SKM-1 (cell line): ENCODE measurements around the gene DCPS.
A peak's percentile ranks its signal among the peaks of the same experiment; 100 is the strongest.
"Not testable (repeated sequence)": the region's sequence is repeated elsewhere in the genome, so short reads cannot be mapped to it uniquely, and the experiment has no call there.

ENCODE experiments used
- DNase-seq: peaks from one replicate; lab custom pipeline; 2025; ENCODE audit not compliant: unreplicated experiment; lab: John Stamatoyannopoulos, UW

Gene DCPS

DNA sequence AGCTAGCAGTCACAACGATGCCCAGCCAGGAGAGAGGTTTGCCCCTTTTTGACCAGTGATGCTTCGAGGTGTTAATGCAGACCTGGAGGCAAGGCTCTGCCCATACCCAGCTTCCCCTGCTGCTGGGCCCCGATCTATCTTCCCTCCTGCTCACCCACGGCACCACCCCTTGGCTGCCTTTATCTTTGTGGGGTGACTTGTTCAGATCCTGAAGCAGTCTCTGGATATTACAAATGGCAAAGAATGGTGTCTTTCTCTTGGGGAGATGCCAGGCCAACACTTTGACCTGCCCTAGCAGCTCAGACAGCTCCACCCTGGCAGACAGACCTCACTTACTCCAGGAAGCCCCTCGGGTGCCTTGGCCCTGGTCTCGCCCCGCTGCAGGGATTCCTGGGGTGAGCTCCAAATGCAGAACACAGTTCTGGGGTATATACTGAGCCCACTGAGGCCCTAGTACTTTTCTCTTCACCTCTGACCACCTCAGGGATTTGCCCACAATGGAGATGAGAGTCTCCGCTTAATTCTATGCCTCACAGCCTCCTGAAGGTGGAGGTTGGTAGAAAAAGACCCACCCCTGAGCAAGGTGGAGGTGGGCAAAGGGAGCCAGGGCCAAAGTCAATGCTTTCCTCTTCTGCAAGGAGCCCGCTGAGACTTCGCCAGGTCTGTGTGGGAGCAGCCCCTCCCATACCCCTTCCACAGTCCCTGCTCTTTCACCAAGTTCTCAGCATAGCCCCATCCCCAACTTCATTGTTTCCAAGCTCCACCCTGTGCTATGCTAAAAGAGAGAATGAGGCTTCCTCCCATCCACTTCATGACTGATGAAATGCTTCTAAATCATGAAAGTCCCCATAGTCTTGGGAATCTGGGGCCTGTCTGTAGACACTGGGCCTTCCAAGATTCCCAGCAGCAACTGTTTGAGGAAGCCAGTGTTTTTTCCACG, 40.6 kb downstream of the DCPS start:
- no peak for DNase-seq

DNA sequence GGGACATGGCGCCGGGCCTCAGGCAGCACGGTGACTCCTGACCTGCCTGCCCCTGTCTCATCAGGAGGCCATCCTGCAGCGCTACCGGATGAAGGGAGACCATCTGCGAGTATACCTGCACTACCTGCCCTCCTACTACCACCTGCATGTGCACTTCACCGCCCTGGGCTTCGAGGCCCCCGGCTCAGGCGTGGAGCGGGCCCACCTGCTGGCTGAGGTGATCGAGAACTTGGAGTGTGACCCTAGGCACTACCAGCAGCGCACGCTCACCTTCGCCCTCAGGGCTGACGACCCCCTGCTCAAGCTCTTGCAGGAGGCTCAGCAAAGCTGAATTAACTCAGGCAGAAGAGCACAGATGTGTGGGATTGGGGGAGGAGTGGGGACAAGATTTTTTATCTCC, 41.4 kb downstream of the DCPS start:
- no peak for DNase-seq

DNA sequence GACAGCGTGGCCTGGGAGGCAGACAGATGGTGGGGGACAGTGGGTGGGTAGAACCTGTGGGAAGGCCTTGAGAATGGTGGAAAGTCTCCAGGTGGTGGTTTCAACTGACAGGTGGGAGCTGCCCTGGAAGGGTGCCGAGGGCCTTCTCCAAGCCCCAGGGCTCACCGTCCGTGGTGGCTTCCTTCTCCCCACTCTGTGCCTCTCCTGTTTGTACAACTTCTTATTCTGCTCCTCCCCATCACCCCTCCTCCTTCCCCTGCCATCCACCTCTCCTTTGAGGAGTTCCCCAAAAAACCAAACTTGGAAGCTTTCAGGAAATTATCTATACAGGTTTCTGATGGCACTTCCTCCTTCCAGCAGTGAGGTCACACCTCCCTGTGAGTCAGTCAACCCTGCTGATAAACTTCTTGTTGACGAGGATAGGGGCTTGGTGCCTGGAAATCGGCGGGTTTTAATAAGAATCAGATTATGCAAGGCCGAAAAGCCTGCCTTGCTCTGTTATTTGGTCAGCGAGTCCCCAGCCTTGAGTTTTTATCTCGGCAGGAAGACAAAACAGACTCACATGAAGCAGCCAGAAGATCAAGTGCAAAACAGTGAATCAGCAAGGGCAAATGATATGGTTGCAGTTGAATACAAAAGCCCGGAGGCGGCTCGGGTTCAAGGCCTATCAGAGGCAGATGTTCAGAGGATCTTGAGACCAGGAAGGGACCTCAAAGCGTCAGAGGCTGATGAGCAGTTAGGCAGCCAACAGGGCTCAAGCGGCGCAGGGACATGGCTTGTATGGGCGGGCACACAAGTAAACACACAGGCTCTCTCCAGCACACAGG, 42.1 kb downstream of the DCPS start:
- DNase-seq = peak; percentile 89

DNA sequence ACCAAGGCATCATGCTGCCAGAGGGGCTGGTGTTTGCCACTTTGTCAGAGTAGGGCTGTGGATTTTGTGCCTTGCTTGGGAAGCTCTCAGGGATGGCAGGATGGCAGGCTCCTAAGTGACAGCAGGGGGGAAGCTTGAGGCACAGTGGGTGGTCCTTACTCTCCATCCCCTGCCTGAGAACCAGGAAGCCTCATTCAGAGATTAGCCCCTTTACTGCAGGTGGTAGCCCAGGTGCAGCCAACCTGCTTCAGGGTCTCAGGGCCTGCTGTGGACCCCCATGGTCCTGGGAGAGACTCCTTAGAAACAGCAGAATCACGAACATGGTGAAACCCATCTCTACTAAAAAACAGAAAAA, 42.7 kb downstream of the DCPS start:
- no peak for DNase-seq

GRCh38 chr11:126346946-126347345, 43.1 kb downstream of the DCPS start:
- not testable (repeated sequence) for DNase-seq

DNA sequence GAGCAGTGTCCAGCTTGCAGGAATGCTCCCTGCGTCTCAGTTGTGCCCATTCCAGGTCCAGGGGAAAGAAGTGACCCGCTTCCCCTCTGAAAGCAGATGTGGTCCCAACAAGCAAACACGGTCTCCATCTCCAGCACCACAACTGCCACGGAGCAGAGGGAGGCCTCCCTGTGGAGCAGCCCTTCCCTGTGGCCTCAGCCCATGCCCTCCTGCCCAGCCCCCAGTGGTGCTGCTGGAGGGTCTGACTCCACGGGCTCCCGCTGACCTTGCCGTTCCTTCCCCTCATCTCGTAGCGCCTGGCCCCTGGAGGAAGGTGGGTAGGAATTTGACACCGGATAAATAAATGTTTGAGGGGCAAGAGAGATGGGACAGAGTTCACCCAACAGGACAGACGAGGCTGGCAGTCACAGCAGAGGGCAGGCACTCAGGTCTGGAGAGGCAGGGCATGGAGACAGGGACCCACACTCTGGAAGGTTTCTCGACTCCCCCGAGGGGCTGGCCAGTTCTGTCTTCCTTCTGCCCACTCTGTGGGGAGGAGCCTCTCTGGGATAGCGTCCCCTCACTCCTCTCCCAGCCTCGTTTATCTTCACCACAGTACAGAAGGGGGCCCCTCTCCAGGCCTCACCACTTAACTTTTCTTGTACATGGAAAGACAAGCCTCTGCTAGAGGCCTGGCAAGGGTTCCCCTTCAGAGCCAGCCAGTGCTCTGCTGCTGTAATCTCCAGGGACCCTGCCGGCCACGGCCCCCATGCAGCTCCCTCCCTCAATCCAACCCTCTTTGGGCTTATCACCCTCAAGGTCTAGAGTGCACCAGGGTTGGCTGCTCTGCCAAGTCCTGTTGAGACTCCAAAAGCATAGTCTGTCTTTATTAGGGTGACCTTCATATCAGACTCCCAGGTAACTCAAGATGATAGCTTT, 44.1 kb downstream of the DCPS start:
- no peak for DNase-seq

GRCh38 chr11:126348806-126349582, 45.1 kb downstream of the DCPS start:
- DNase-seq = no peak

DNA sequence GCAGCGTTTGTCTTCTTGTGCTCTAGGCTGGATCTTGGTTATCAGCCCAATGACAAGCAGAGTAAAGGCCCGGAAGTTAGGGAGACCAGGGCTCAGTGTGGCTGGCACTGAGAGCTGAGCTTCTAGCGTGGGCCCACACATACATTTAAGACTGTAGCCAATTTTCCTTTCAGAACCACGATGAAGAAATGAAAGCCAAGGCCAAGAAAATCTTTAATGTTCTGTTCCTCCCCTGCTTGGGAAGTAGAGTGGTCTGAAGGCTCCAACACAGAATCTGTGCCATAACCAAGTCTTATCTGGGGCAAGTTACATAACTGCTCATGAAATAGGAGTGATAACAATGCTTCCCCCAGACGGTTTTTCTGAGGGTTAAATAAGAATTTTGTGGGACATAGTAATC, 47.0 kb downstream of the DCPS start:
- DNase-seq = no peak

GRCh38 chr11:126352163-126352562, 48.3 kb downstream of the DCPS start:
- DNase-seq = no peak

GRCh38 chr11:126352934-126353801, 49.3 kb downstream of the DCPS start:
- DNase-seq = peak; percentile 79

DNA sequence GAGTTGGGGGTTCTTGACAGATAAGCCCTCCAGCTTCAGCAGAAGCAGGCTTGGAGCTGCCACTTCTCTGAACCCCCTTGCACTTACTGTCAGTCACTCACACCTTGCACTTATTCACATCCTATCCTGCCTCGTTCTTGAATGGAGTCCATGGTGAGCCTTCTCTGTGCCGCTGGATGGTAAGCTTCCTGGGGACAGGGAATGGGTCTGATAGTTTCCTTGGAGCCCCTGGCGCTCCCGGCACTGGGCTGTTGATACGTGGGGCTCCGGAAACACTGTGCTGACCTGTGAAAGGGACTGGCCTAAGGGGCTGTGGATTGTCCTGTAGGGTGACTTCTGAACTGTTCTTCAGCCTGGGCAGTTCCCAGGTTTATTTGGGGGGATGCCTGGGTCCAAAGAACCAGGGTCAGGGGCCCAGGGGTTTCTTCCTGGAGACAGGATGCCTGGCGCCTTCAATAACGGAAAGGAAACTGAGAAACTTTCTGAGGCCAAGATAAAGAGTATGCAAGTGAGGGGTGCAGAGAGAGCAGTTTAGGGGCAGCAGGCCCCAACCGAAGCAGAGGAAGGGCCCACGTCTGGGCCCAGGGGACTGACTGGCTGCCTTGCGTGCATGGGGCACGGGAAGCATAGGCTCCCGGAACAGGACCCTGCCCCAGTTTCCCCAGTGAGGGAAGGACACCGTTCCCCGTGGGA, 50.9 kb downstream of the DCPS start:
- DNase-seq = no peak

- DNase-seq = no peak
Observed at GRCh38 chr11:126355324-126355925, 51.6 kb downstream of the DCPS start, which contains the start of gene ST3GAL4. Gene ST3GAL4 (plus strand): TSS chr11:126355686. CDS start chr11:126406156, 50,470 bp downstream.

DNA sequence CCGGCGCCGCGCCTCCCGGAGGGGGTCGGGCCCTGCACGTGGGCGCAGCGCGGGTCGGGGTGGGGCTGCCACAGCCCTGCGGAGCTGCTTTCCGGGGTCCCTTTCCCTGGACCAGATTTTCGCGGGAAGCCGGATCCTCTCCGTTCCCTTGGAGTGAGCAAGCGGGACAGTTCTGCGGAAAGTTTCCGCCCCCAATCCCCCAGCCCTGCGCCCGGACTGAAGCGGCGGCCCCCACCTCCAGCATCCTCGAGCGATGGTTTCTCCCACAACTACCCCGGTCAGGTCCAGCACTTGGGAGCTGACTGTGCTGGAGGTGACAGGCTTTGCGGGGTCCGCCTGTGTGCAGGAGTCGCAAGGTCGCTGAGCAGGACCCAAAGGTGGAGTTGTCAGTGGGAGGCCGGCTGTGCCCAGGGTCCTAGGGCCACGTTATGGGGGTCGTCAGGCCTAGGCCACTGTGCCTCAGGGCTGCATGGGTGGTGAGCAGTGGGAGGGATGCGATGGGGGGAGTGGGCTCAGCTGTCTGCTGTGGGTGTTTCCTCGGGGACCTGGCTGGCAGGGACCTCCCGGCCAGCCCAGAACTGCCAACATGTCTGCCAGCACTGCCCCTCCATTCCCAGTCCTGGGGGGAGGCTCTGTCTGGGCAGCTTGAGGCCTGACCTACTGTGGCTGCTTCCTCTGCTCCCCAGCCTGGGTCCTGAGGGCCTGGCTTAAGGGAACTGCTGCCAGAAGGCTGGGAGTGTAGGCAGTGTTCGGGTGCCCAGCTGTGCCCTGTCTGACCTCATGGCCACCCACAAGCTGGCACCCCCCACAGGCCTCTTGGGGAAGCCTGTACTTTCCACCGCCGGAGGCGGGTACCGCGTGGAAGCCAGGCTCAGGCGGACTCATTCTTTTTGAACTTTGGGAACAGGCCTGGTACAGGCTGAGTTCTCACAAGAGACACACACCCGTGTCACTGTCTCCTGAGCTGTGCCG, 52.4 kb downstream of the DCPS start:
- DNase-seq = no peak

DNA sequence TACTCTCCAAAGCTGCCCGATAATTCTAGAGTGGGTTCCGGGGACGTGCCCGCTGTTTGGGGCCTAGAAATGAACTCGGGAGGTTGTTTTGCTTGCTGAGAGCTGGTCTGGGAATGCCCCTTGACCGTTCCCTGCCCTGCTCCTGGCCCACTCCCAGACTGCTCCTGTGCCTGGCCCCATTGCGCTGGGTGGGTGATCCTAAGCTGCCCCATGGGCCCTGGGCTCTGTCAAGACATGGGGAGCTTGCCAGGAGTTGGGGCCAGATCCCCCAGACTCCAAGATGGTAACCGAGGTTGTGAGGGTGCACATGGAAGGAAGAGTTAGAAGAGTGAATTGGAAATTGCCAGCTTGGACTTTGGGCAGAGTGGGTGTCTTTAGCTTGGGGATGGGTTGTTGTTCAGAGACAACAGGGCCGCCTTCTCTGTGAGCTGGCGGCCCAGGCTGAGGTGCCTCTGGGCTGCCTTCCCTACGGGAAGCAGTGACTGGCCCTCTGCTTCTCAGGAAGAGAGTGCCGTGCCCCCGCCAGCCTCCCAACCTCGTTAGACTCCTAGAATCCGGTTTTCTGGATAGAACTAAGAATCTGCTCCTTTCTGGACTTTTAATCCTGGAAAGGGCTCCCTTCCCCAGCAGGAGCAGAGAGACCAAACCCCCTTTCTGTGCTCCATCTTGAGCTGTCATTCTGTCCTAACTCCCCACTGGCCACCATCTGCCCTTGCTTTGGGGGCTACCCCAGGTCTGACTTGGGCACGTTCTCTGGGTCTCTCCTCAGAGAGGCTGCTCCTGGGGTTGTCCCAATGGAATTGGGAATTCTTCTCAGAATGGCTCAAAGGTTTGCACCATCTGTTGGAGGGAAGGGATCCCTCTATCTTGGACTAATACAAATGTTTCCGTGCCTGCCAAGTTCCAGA, 53.4 kb downstream of the DCPS start:
- no peak for DNase-seq

DNA sequence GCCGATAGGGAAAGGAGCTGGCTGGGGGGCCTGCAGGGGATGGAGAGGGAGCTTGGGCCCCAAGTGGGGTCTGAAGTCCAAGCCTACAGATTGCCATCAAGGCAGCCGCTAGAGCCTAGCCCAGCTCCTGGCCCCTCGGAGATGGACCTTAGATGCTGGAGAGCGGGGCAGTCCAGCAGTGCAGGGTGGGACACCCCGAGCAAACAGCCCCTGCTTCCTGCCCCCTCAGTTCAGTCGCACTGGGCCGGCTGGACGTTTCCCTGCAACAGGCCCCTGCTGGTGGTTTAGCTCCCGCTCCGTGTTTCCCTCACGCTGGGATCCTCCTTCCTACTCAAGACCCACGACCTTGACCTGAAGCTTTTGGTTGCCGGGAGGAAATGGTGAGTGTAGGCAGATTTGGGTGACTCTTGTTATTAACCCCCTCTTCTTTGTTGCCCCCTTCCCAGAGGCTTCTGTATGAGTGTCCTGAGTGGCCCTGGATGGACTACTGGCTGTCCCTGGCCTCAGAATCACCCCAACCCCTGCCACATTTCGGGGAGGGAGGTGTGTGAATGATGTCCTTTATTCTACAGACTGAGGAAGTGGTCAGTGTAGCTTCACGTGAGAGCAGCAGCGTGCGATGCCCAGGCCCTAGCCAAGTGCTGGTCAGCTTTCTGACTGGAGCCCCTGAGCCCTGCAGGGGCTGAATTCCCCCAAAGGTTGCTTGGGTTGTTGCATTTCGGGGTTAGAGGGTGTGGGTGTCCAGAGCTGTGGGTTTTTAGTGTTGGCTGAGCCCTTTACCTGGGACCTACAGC, 54.3 kb downstream of the DCPS start:
- DNase-seq = no peak
